ENCODE data around the gene PPWD1. TPM values are rescaled to one million over a fixed set of nuclear protein-coding genes. Genes with fewer than 3 reads are reported as not detected.
A peak's percentile ranks its signal among the peaks of the same experiment; 100 is the strongest.

PPWD1 gene
- total and polyA plus RNA-seq, 2 of the 13 experiments (the other 11 are each of a cell fraction or from before 2014, with no cell fraction given), result 7.4 to 44.3 TPM

- Histone ChIP-seq H3K9me3 (ENCODE audit: low read length) (no peaks in the 10 kb centered on the region), H3K4me2 (ENCODE audit: low read depth, low read length) (no peak overlapping the region), H3K36me3 (replicated peaks in 1 of 2; ENCODE audit: control insufficient read depth in 1 of 2, insufficient read depth in 2 of 2, low read length in 2 of 2) (peaks cover 14 to 64% of the 10 kb centered on the region in 2 experiments), H2AFZ (ENCODE audit: low read length) (no peak overlapping the region), H4K20me1 (ENCODE audit: insufficient read depth, low read length) (no peaks in the 10 kb centered on the region), H3K27ac (ENCODE audit: extremely low read length, insufficient read depth, low read length) (no peak overlapping the region), H3K79me2 (ENCODE audit: insufficient read depth, low read length) (no peaks in the 10 kb centered on the region), H3K27me3 (ENCODE audit: control insufficient read depth in 1 of 2, insufficient read depth in 2 of 2, low read length in 2 of 2) (no peaks in the 10 kb centered on the region), H3K9ac (ENCODE audit: insufficient read depth, low read depth, low read length) (no peak overlapping the region), H3K4me1 (ENCODE audit: insufficient read depth, low read length) (peaks cover 12% of the 10 kb centered on the region), H3K4me3 (replicated peaks in 1 of 3; ENCODE audit: insufficient read depth in 1 of 3, low read depth in 2 of 3, low read length in 3 of 3) (no peak overlapping the region)
- ATAC-seq (peak; percentile 88), DNase-seq (ENCODE audit: low spot score) (peak; percentile 81), FAIRE-seq (no peak)
- intact Hi-C loops (cut with micrococcal nuclease; ENCODE audit: unreplicated experiment) (no loop called here), in situ Hi-C loops (cut with HindIII; ENCODE audit: extremely low pct_ligation_motif_present, low pct_unique_long_range_greater_than_20kb) (no loop called here)
- TF ChIP-seq ATF2 (CRISPR knock-in tag; IDR thresholded peaks at IDR 0.05), result peak; percentile 49; the same call in 1 of the 2 replicates
- TF ChIP-seq HBP1 (CRISPR knock-in tag; IDR thresholded peaks at IDR 0.05; ENCODE audit: low read depth), result no peak
- 0 out of 2 replicates have a peak, but pooled peaks have one; percentile 39 for TF ChIP-seq JUN (CRISPR knock-in tag; IDR thresholded peaks at IDR 0.05)
- peak; percentile 68; the same call in 1 of the 2 replicates for TF ChIP-seq SIX1 (CRISPR knock-in tag; IDR thresholded peaks at IDR 0.05; ENCODE audit: borderline replicate concordance)
- no peak for TF ChIP-seq GMEB2 (CRISPR knock-in tag; IDR thresholded peaks at IDR 0.05; ENCODE audit: low read depth)
- peak; percentile 55 for TF ChIP-seq TEAD3 (CRISPR knock-in tag; optimal IDR thresholded peaks at IDR 0.05; ENCODE audit: borderline replicate concordance)
- no peak for TF ChIP-seq SRY (CRISPR knock-in tag; IDR thresholded peaks at IDR 0.05)
- peak; percentile 25; the same call in 1 of the 2 replicates for TF ChIP-seq SAP130 (CRISPR knock-in tag; IDR thresholded peaks at IDR 0.05; ENCODE audit: low read depth)
- POLR2A ChIA-PET, result no interaction called here
- CTCF ChIA-PET (ENCODE audit: low intra/inter-chr PET ratio, low total read pairs), result no interaction called here
- no TSS peak for BruUV-seq (replicated peaks)
- WGBS (ENCODE audit: low lambda C conversion rate), result 53% methylated on average over 3 of the region's 3 CpGs
Measured at GRCh38 chr5:65611524-65611923, 48.4 kb downstream of the PPWD1 start.

Data from HepG2 (cell line).